ENCODE data around the gene PSMD9.

Gene PSMD9

DNA sequence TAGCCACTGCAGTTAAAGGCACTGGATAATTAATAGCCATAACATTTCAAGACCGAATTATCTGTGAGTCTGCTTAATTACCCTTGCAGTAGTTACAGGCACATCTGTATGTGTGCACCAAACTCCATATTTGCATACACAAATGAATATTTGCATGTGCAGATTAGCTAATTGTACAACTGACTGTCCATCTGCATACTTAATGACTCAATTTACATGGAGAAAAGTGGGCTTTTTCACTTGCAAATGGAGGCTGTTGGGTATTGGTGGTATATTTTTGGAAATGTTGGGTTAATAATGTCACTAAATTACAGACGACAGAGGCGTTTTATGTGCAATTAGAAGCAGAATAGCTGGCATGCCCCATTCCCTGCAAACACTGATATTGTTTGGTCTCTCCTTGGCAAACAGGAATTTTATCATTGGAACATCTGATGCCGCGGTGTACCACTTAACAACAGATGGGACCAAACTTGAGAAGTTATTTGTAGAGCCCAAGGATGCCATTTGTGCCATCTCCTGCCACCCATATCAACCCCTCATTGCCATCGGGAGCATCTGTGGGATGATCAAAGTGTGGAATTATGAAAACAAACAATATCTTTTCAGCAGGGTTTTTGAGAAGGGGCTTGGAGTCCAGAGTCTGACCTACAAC, 69.4 kb downstream of the PSMD9 start:
- Histone ChIP-seq H4K20me1 (ENCODE audit: insufficient read depth, low read length) (no peaks in the 10 kb centered on the region), H3K27ac (ENCODE audit: low read length) (no peak overlapping the region), H3K27me3 (ENCODE audit: insufficient read depth, low read length, poor library complexity) (no peaks in the 10 kb centered on the region), H3K4me2 (ENCODE audit: insufficient read depth, low read length) (no peak overlapping the region), H3K4me3 (ENCODE audit: low read depth in 1 of 2, low read length in 2 of 2) (no peak overlapping the region), H3K36me3 (ENCODE audit: insufficient read depth, low read length) (no peaks in the 10 kb centered on the region), H3K9me3 (ENCODE audit: insufficient read depth, low read length, severe bottlenecking) (no peaks in the 10 kb centered on the region), H2AFZ (ENCODE audit: low read depth, low read length) (no peak overlapping the region), H3K79me2 (ENCODE audit: insufficient read depth, low read length) (no peaks in the 10 kb centered on the region), H3K4me1 (ENCODE audit: insufficient read depth, low read length) (no peaks in the 10 kb centered on the region), H3K9ac (ENCODE audit: low read depth, low read length) (no peak overlapping the region)
- TF ChIP-seq CTCF (IDR thresholded peaks at IDR 0.05; ENCODE audit: borderline replicate concordance, extremely low read depth, low read length, poor library complexity, severe bottlenecking) (no peak), EZH2 (IDR thresholded peaks at IDR 0.05; ENCODE audit: borderline replicate concordance, low read depth, low read length, severe bottlenecking) (no peak)
- ATAC-seq (ENCODE audit: insufficient read depth, low read depth) (no peak), DNase-seq (no peak)

GRCh38 chr12:121958541-121959240, 70.1 kb downstream of the PSMD9 start:
- no peaks in the 10 kb centered on the region for H3K4me1 ChIP-seq (ENCODE audit: insufficient read depth, low read length)
- H3K4me3 ChIP-seq (ENCODE audit: low read depth in 1 of 2, low read length in 2 of 2): no peak overlapping the region
- DNase-seq: no peak
- H4K20me1 ChIP-seq (ENCODE audit: insufficient read depth, low read length): no peaks in the 10 kb centered on the region
- H3K9ac ChIP-seq (ENCODE audit: low read depth, low read length): no peak overlapping the region
- no peaks in the 10 kb centered on the region for H3K27me3 ChIP-seq (ENCODE audit: insufficient read depth, low read length, poor library complexity)
- no peak for TF ChIP-seq CTCF (IDR thresholded peaks at IDR 0.05; ENCODE audit: borderline replicate concordance, extremely low read depth, low read length, poor library complexity, severe bottlenecking)
- TF ChIP-seq EZH2 (IDR thresholded peaks at IDR 0.05; ENCODE audit: borderline replicate concordance, low read depth, low read length, severe bottlenecking): no peak
- no peak overlapping the region for H3K4me2 ChIP-seq (ENCODE audit: insufficient read depth, low read length)
- ATAC-seq (ENCODE audit: insufficient read depth, low read depth): no peak; the same call in 2 of the 3 replicates
- H3K36me3 ChIP-seq (ENCODE audit: insufficient read depth, low read length): no peaks in the 10 kb centered on the region
- no peak overlapping the region for H3K27ac ChIP-seq (ENCODE audit: low read length)
- no peak overlapping the region for H2AFZ ChIP-seq (ENCODE audit: low read depth, low read length)
- no peaks in the 10 kb centered on the region for H3K79me2 ChIP-seq (ENCODE audit: insufficient read depth, low read length)
- H3K9me3 ChIP-seq (ENCODE audit: insufficient read depth, low read length, severe bottlenecking): no peaks in the 10 kb centered on the region

DNA sequence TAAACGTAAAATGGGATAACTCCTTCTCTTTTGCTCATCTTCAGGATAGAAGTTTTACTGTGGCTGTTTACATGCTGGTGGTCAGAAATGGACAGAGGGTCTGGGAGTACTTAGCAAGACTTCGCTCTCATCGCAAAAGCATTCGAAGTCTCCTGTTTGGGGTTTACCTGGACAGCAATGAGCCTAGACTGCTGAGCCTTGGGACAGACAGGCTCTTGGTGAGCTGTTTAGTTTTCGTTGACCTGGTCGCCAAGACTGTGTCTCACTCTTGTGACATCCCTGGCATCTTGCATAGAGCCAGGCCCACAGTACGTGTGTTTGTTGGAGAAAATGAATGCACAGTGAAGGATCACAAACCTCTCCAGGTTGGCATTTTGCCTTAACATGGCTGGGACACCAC, 72.0 kb downstream of the PSMD9 start:
- H4K20me1 ChIP-seq (ENCODE audit: insufficient read depth, low read length): no peaks in the 10 kb centered on the region
- H3K36me3 ChIP-seq (ENCODE audit: insufficient read depth, low read length): no peaks in the 10 kb centered on the region
- H2AFZ ChIP-seq (ENCODE audit: low read depth, low read length): no peak overlapping the region
- ATAC-seq (ENCODE audit: insufficient read depth, low read depth): no peak
- no peak overlapping the region for H3K4me2 ChIP-seq (ENCODE audit: insufficient read depth, low read length)
- H3K4me3 ChIP-seq (ENCODE audit: low read depth in 1 of 2, low read length in 2 of 2): no peak overlapping the region
- no peak overlapping the region for H3K9ac ChIP-seq (ENCODE audit: low read depth, low read length)
- H3K27ac ChIP-seq (ENCODE audit: low read length): no peak overlapping the region
- H3K4me1 ChIP-seq (ENCODE audit: insufficient read depth, low read length): no peaks in the 10 kb centered on the region
- no peaks in the 10 kb centered on the region for H3K79me2 ChIP-seq (ENCODE audit: insufficient read depth, low read length)
- H3K9me3 ChIP-seq (ENCODE audit: insufficient read depth, low read length, severe bottlenecking): no peaks in the 10 kb centered on the region
- no peaks in the 10 kb centered on the region for H3K27me3 ChIP-seq (ENCODE audit: insufficient read depth, low read length, poor library complexity)
- no peak for TF ChIP-seq EZH2 (IDR thresholded peaks at IDR 0.05; ENCODE audit: borderline replicate concordance, low read depth, low read length, severe bottlenecking)
- TF ChIP-seq CTCF (IDR thresholded peaks at IDR 0.05; ENCODE audit: borderline replicate concordance, extremely low read depth, low read length, poor library complexity, severe bottlenecking): no peak
- DNase-seq: no peak
